ENCODE results near the gene BCL2.

GRCh38 chr18:63157293-63158011 lies 162.1 kb downstream of the BCL2 start:
- TF ChIP-seq CTCF (IDR thresholded peaks at IDR 0.05) (no peak), POLR2A (IDR thresholded peaks at IDR 0.05) (no peak)

Measured in Peyer's patch (tissue), 4 donors.